DMS 273 (cell line): Measurements from ENCODE around the gene TSSK2.
A peak's percentile ranks its signal among the peaks of the same experiment; 100 is the strongest.

Experiments
- DNase-seq: peaks from one replicate; lab custom pipeline; 2025; ENCODE audit not compliant: unreplicated experiment; lab: John Stamatoyannopoulos, UW

TSSK2 gene

DNA sequence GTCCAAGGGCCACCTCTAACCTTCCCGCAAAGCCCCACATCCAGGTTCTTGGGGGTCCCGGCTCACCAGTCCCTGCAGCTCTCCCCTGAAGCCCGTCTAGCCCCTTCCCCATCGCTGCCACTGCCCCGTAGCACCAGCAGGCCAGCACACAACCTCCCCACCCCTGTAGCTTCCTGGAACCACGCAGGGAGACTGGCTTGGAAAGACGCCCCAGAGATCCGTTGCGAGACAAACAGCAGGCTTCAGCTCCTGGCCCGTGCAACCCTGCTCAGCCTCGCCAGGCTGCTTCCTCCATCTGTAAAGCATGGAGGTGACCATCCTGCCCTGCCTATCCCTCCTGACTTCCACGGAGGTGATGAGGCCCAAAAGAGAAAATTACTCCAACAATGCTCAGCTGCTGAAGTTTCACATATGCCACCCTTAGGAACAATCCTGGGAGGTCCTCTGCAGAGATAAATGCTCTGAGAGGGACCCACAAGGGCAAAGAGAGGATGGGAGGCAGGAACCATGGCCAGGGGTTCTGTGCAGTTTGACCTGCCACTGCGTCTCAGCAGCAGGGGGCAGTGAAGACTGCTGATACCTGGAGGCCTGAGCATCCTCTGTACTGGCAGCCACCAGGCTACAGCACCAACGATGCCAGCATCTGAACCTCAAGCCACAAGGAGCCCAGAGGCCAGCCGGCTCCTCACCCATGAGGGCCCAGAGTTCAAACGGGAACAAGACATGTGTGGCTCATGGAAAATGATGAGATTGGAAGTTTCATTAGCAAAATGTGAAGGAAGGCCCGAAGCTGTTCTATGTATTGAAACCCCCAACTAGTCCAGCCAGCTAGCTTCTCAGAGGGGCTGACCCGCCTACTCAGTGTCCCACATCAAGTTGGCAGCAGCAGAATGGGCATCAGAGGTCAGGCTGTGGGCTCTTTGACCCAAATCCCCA is 25.0 kb upstream of the TSSK2 start:
- DNase-seq = peak; percentile 44

DNA sequence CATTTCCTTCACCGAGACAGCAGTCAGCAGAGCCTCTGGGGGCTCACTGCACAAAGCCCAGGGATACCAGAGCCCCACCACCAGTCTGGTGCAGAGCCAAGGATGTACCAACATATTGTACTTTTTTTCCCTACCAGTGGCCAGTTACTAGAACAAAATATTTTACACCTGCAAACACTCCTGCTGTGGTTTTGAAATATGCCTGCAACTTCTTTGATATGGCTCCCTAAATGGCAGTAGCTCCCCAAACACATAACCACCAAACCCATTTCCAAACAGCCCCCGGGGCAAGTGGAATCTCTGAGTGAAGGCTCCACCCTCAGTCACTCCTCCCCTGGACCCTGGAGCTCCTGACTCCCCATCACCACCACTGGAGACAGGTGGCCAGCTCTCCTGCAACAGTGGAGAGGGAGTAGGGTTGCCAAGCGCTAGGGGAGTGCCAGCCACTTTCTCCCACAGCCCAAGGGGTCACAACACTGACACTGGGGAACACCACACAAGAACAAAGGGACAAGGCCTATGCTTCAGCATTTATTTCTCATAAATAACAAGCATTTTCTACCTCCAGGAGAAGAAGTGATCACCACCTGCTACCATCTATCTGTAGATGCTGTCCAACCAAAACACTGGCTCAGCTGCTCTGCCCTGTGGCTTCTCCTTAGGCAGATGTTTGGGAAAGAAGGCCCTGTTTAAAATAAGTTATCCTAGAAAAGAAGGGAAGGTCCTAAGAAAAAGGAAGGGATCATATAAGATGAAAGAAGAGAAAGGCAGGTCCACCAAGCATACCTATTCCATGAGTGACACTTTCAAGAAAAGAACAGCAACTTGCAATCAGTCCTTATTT is 24.0 kb upstream of the TSSK2 start:
- no peak for DNase-seq

DNA sequence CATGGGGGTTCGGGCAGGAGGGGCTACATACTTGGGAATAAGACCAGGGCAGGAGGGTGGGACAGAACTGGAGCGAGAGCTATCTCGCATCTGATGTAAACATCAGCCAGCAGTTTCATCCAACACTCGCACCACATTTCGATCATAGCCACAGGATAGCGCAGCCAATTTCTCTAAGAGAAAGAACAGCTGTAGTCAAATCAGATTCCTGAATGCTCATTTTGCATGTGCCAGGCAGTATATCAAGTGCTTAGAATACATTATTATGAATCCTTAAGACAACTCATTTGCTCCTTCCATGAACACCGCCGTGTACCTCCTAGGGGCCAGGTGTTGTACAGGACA is 23.4 kb upstream of the TSSK2 start:
- DNase-seq = no peak

DNA sequence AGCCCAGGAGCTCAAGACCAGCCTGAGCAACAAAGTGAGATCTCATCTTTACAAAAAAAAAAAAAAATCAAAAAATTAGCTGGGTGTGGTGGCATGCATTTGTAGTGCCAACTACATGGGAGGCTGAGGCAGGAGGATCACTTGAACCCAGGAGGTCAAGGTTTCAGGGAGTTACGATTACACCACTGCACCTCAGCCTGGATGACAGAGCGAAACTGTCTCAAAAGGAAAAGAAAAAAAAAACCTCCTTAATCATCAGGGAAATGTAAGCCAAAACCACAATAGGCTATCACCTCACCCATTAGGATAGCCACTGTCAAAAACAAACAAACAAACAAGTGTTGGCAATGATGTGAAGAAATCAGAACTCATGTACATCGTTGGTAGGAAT is 22.3 kb upstream of the TSSK2 start:
- no peak for DNase-seq

DNA sequence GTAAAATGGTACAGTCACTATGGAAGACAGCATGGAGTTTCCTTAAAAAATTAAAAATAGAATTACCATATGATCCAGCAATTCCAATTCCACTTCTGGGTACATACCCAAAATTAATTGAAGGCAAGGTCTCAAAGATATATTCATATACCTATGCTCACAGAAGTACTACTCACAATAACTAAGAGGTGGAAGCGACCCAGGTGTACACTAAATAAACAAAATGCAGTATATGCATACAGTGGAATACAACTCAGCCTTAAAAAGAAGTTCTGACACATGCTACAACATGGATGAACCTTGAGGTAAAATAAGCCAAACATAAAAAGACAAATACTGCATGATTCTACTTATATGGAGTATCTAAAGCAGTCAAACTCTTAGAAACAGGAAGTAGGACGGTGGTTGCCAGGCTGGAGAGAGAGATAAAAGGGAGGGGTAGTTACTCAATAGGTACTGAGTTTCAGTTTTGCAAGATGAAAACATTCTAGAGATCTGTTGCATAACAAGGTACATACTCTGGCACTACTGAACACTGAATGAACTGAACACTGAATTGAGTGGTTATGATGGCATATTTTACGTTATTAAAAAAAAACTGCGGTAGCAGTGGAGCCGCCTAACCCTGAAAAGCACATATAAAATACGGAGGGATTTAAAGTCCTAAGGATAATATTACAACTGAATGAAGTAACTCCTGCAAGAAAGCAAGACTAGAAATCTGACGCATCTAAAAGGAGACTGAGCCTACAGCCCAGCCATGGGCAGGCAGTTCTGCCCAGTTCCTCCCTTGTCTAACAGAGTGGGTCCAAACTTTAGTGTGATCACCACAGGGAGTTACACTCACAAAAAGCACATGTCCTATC is 21.7 kb upstream of the TSSK2 start:
- no peak for DNase-seq

DNA sequence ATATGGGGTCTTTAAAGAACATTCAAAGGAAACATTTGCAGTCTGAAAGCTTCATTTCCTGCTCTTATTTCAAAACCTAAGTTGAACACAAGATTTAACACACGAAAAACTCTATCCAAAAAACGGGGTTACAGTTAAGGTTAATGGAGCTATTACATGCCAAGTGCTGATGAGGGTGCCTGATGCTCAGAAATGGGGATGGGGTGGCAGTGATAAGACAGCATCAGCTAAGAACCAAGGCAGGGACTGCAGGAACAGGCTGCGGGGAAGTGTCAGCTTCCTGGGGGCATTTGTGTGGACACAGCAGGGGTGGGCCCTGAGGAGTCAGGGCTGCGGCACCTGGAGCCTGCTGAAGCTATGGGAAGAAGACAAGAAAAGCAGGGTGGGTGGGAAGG is 21.0 kb upstream of the TSSK2 start:
- DNase-seq = no peak

DNA sequence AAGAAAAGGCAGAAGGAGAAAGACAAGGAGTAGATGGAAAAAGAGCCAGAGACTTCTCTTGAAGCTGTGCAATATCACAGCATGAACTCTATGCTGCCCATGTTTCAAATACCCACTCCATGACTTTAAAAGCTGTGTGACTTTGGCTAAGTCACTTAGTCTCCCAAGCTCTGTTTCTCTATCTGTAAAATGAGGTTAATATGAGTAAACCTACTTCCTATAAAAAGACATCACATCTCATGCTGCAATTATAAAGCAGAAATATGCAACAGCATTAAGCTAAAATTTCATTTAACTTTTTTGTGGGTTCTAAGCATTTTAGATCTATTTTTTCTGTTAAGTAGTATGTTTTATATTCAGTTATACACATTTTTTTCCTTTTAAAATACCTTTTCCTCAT is 20.5 kb upstream of the TSSK2 start:
- DNase-seq = no peak

DNA sequence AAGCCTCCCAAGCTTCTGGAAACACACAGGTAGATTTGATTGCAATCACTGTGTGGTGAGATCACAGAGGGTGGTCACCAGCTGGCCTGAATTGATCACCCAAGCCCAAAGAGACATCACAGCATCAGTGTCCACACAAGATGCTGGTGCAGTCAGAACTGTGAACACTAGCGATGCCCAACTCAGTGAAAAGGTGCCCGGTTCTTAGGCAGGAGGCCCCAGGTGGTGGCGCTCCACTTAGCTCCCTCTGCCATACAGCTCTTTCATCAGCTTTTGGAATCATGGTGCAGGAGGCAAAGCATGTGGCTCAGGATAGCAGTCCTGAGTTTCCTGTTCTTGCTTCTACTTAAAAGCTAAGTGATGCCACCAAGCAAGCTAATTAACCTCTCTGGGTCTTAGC is 20.0 kb upstream of the TSSK2 start:
- peak; percentile 21 for DNase-seq

DNA sequence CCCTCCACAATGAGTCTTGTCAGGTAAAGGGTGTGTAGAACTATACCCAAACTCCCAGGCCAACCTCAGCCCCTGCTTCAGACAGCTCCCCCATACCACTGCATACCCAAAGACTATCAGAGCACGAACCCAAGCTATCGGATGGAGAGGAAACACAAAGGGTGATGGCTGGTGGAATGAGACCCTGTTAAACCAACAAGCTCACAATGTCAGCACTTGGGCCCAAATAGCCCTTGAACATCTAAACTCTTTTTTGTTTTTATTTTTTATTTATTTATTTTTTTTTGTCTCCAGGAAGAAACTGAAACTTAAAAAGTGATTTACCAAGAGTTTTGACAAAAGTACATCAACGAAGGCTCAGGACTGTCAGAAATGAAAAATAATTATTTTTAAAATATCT is 19.5 kb upstream of the TSSK2 start:
- no peak for DNase-seq

DNA sequence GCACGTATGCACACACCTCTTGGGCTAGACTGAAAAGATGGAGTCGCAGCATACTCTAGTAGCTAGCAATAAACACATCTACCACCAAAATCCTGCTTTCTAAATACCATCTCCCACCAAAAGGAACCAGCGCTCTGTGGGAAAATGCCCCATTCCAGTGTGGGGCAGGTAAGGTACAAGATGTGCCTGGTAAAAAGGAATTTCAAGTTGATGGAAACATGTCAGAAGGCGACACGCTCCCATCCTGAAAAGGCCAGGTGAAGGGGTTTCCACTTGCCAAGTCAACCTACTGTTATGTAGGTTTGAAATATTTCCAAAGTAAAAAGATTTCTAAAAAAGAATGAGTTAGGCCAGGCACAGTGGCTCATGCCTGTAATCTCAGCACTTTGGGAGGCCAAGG is 17.7 kb upstream of the TSSK2 start:
- no peak for DNase-seq

DNA sequence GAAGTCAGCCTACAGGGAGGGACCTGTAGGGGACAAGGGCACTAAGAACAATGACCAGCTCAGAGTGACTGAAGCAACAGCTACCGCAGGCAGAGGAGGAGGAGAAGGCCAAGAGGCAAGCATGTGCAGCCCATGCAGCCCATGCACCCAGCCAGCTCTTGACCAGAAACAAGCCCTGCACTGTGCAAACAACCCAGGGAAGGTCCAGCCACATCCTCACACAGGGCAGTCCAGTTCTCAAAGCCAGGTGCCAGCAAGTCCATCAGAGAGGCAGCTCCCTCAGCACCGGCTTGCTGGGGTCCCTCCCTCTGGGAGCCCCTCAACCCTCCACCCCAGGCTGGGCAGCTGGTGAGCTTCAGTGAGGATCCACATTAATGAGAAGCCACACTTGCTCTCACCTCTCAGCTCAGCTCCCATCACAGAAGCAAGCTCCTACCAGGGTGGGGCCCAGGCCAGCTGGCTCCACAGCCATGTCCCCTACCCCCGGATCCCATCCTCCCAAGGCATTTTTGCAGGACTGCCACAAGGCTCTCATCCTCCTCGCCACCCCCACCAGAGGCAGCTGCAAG is 16.0 kb upstream of the TSSK2 start:
- DNase-seq = no peak

DNA sequence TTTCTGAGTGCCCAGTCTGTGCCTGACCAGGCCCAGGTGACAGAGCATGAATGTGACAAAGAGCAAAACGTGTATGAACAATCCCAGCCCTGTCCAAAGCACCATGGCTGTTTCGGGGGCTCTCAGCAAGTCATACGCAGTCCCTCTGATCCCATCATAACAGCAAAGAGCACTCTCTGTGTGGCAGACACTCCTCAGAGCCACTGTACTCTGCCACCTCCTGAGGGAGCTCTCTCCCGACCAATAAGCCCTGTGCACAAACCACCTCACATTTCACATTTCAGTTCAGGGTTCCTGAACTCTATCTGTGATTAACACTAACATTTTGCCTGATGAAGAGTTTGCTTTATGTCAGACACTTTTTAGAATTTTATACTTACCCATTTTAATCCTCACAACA is 15.5 kb upstream of the TSSK2 start:
- DNase-seq = no peak

DNA sequence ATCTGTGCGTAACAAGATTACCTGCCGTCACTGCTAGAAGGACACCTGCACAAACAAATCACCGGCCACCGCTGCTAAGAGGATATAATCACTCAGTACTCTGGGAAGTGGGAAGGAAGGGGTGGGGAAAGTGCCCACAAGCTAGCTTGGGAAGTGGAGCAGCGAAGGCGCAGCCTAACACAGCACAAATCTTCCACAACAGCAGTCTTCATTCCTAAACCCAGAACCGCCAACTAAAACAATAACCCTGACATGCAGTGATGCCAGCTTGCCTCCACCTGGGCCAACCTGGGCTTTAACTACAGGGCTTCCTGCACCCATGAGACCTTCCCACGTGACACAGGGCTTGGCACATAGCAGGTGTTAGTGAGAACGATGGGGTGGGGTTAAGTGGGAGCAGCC is 14.0 kb upstream of the TSSK2 start:
- DNase-seq = no peak

DNA sequence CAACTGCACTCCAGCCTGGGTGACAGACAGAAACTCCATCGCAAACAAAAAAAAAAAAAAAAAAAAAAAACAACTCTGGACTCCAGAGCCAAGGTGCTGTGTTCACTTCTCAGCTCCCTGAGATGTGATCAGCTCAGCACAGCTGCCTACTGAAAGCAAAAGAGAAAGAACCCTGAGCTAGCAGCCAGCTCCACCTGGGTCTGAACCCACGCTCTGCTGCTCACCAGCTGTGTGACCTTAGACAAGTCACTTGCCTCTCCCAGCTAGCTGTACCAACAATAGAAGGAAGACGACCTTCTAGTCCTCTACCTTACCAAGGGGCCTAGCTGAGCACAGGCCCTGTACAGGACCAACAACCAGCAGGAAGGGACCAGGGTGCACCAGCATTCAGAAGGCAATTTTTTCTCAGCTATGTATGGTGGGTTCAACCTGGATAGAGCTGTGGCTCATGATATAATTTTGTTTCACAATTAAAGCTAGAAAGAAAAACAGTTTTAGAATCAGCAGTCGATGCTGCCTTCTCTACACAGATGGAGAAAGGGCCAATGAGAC is 12.7 kb upstream of the TSSK2 start:
- no peak for DNase-seq

DNA sequence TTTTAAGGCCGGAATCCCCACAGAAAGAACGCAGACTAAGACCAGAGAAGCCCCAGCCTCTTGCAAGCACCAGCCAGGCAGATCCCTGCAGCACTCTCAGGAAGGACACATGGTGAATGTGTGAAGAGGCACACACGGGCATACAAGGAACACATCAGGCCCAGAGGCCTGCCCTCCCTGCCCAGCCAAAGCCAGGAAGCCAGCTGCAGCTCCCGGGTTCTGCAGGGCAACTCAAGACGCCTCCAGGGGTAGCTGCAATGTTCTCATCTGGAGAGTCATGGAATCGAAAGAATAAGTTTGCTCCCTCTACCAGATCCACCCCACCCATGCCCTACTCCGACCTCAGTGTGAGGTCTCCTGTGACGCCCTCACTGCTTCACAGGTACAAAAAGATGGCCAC is 11.2 kb upstream of the TSSK2 start:
- DNase-seq = no peak

DNA sequence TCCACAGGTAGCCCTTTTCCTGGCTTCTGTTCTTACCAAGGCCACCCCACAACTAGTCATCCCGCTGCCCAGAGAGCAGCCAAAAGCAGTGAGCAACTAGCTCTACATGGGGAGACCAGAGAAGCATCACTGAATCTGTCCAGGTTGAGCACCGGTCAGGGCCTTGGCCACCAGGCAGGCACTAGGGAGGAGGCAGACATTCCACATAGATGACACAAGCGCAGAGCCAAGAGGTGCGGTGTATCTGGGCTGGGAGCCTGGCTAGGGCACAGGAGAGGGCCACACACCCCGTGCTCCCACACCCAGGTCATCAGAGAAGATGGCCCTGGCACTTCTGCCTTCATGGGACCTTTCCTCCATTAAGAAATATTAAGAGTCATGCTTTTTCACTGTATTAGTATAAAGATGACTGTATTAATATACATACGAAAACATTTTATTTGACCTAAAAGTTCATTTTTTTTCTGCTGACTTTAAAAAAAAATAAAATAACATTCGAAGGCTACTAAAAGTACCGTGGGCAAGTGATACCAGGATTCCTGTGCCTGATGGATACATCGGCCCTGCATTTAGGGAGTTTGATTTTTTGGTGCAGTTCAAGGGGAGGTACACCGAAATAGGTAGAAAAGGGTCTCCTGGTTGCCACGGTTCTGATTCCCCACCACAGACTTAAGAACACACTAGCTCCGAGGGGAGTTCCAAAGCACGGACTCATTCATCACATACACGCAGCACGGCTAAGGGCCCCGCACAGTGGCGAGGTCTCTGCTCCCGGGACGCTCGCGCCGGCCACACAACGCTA is 10.1 kb upstream of the TSSK2 start:
- peak; percentile 15 for DNase-seq

DNA sequence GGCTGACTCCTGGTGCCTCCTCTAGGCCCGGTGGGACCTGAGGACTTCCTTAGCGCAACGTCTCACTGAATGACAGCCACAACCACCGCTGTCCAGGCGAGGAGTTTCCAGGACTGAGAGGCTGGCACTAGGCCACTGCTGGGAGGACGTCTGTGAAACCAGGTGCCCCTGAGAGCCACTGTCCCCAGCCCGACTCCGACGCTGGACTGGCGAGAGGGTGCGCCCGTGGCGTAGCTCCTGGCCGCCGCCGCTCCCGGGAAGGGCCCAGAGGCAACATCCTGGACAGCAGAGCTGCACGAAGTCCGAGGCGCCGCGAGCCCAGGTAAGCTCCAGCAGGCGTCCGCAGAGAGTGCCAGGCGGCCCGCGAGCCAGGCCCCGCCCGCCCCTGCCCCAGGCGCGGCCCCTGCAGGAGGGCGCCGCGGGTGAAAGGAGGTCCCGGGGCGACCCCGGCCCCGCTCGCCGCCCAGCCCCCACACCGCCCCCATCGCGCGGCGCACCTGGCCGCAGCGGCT is 9.4 kb upstream of the TSSK2 start:
- peak; percentile 49 for DNase-seq

DNA sequence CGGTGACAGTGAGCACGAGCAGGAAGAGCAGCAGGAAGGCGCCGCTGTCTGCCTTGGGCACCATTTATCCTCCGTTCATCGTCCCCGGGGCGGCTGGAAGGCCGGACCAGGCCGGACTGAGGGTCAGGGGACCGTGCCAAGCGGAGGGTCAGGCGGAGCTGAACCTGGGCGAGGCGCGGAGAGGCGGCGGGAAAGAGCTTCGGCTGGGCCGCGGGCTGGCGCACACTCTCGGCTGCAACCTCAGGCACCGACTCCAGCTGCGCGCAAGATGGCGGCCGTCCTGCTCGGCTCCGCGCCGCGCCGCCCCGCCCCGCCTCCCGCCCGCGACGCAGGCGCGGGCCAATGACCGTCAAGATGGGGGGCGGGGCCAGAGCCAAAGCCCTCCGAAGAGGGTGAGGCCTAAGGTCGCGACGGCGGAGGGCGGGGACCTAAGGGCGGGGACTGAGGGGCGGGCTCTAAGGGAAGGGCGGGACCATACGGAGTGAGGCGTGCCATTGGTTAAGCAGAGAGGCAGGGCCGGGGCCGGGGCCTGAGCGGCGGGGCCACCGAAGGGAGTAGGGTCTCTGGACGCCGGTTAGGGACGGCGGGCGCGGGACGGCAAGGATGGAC is 8.9 kb upstream of the TSSK2 start, which contains the start of gene DGCR2:
Gene DGCR2 (minus strand): TSS at position 270 of the 609 bp plus-strand sequence. CDS start 206 bp downstream, at position 64.
- peak; percentile 96 for DNase-seq
